Mucosa of stomach (tissue), 1 donor: ENCODE measurements around the gene SLC35A1.

ENCODE experiments used
- H3K27me3 ChIP-seq: one replicate; pipeline ENCODE4 v1.7.0; 2013; ENCODE audit warnings: mild to moderate bottlenecking, low read length; ENCODE audit not compliant: control insufficient read depth, insufficient read depth
- H3K36me3 ChIP-seq: one replicate; pipeline ENCODE4 v1.7.0; 2013; ENCODE audit warnings: low read length; ENCODE audit not compliant: control insufficient read depth, insufficient read depth
- H3K4me1 ChIP-seq: one replicate; pipeline ENCODE4 v1.7.0; 2013; ENCODE audit warnings: mild to moderate bottlenecking, low read length; ENCODE audit not compliant: control insufficient read depth, insufficient read depth
- H3K4me3 ChIP-seq: one replicate; pipeline ENCODE4 v1.7.0; 2013; ENCODE audit warnings: low read length
- H3K9ac ChIP-seq: one replicate; pipeline ENCODE4 v1.7.0; 2013; ENCODE audit warnings: mild to moderate bottlenecking, low read length, moderate library complexity
- H3K9me3 ChIP-seq: one replicate; pipeline ENCODE4 v1.7.0; 2013; ENCODE audit warnings: mild to moderate bottlenecking, low read length, moderate library complexity; ENCODE audit not compliant: control insufficient read depth
- donor health status: Pancreatic carcinoma.

The SLC35A1 gene

GRCh38 chr6:87538510-87539260 is 65.9 kb downstream of the SLC35A1 start:
- Histone ChIP-seq H3K4me1 (no peaks in the 10 kb centered on the region), H3K36me3 (peaks cover 8% of the 10 kb centered on the region)

GRCh38 chr6:87539554-87539953 is 66.8 kb downstream of the SLC35A1 start:
- Histone ChIP-seq H3K4me1 (no peaks in the 10 kb centered on the region), H3K9me3 (no peaks in the 10 kb centered on the region), H3K9ac (no peak overlapping the region), H3K36me3 (peaks cover 8% of the 10 kb centered on the region), H3K27me3 (no peaks in the 10 kb centered on the region), H3K4me3 (no peak overlapping the region)

More at GRCh38 chr6:87538510-87539260, 65.9 kb downstream of the SLC35A1 start:
- no peaks in the 10 kb centered on the region for H3K9me3 ChIP-seq
- no peak overlapping the region for H3K4me3 ChIP-seq
- no peak overlapping the region for H3K9ac ChIP-seq
- H3K27me3 ChIP-seq: no peaks in the 10 kb centered on the region

DNA sequence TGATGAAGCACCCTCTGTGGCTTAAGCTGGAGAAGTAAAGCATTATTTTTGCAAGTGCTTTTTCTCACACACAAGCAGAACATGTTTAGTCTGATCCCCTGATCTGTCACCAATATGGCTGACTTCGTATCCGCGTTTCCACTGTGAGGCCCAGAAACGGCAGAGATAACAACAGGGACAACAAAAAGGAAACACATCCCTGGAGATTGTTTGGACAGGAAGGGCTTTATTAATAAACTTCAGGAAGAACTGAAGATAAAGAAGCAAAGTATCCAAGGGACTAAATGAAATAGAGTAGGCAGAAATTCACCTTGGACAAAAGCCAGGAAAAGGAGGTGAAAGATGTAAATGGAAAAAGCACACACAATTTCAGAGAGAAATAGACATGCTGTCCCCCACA is 67.8 kb downstream of the SLC35A1 start:
- Histone ChIP-seq H3K4me3 (no peak overlapping the region), H3K36me3 (peaks cover 8% of the 10 kb centered on the region), H3K9ac (no peak overlapping the region), H3K9me3 (no peaks in the 10 kb centered on the region), H3K27me3 (no peaks in the 10 kb centered on the region), H3K4me1 (no peaks in the 10 kb centered on the region)

- H3K36me3 ChIP-seq: peaks cover 8% of the 10 kb centered on the region
- H3K4me3 ChIP-seq: no peak overlapping the region
- no peaks in the 10 kb centered on the region for H3K9me3 ChIP-seq
- H3K9ac ChIP-seq: no peak overlapping the region
- H3K4me1 ChIP-seq: no peaks in the 10 kb centered on the region
- no peaks in the 10 kb centered on the region for H3K27me3 ChIP-seq
Observed at GRCh38 chr6:87541041-87541440, 68.3 kb downstream of the SLC35A1 start.

DNA sequence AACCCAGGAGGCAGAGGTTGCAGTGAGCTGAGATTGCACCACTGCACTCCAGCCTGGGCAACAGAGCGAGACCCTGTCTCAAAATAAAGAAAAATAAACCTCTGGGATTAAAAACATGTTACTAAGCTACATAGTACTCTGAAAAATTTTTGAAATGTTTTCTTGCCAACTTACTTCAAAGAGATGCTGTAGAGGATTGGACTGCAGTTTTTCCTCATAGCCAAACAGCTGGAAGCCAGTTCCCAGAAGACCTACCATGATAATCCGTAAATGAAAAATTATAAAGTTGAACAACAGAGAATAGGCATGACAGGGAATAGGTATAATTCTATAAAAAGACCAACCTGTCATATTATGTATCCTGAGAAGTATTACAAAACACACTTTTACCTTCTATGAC is 69.0 kb downstream of the SLC35A1 start:
- H3K4me1 ChIP-seq: no peaks in the 10 kb centered on the region
- no peak overlapping the region for H3K4me3 ChIP-seq
- H3K36me3 ChIP-seq: peaks cover 8% of the 10 kb centered on the region
- no peaks in the 10 kb centered on the region for H3K27me3 ChIP-seq
- H3K9ac ChIP-seq: no peak overlapping the region
- H3K9me3 ChIP-seq: no peaks in the 10 kb centered on the region

- H3K4me1 ChIP-seq: no peaks in the 10 kb centered on the region
- H3K9ac ChIP-seq: no peak overlapping the region
- H3K36me3 ChIP-seq: peaks cover 8% of the 10 kb centered on the region
- H3K9me3 ChIP-seq: no peaks in the 10 kb centered on the region
- H3K4me3 ChIP-seq: no peak overlapping the region
- no peaks in the 10 kb centered on the region for H3K27me3 ChIP-seq
Observed at GRCh38 chr6:87543696-87544473, 71.1 kb downstream of the SLC35A1 start.

GRCh38 chr6:87544474-87544735 is 71.6 kb downstream of the SLC35A1 start:
- Histone ChIP-seq H3K36me3 (peaks cover 6% of the 10 kb centered on the region), H3K4me1 (no peaks in the 10 kb centered on the region), H3K27me3 (no peaks in the 10 kb centered on the region), H3K4me3 (no peak overlapping the region), H3K9ac (no peak overlapping the region), H3K9me3 (no peaks in the 10 kb centered on the region)

DNA sequence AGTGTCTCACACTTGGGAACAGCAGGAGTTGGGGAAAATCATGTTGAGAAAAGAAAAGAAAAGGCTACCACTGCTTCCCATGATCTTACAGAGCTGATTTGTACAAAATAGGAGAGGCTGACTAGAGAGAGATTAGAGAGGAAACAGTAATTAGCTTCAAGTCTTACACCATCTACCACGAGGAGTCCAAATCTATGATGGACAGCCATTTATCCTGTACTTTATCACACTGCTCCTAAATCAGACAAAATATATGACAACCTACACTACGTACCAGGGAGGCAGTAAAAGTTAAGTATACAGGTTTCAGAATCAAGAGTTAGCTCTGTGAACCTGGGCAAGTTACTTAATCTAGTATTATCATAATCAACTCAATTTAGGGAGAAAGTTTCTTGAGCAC is 79.0 kb downstream of the SLC35A1 start:
- Histone ChIP-seq H3K27me3 (no peaks in the 10 kb centered on the region), H3K9me3 (no peaks in the 10 kb centered on the region), H3K4me1 (no peaks in the 10 kb centered on the region), H3K36me3 (no peaks in the 10 kb centered on the region), H3K9ac (no peak overlapping the region), H3K4me3 (no peak overlapping the region)

DNA sequence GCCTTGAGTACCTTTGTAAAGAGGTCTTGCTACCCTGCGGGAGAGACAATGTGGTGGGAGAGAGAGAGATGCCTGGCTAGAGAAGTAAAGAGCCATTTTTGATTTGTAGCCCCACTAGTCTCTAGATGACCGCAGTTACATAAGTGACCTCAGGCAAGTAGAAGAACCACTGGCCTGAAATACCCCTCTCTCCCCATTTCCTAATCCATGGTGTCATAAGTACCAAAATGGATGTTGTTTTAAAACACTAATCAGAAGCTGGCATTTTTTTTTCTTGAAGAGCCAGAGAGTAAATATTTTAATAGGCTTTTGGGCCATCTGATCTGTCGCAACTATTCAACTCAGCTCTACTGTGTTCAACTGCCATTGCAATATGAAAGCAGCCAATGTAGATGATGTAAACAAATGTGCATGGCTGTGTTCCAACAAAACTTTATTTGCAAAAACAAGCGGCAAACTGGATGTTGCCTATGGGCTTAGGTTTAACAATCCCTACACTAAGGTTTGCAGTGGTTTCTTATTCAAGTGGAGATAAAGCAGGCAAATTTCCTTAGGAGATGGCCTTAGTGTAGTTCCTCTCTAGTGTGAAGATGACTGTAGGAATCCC is 80.5 kb downstream of the SLC35A1 start:
- Histone ChIP-seq H3K36me3 (no peaks in the 10 kb centered on the region), H3K27me3 (no peaks in the 10 kb centered on the region), H3K9me3 (no peaks in the 10 kb centered on the region), H3K4me1 (no peaks in the 10 kb centered on the region), H3K9ac (no peak overlapping the region), H3K4me3 (no peak overlapping the region)

DNA sequence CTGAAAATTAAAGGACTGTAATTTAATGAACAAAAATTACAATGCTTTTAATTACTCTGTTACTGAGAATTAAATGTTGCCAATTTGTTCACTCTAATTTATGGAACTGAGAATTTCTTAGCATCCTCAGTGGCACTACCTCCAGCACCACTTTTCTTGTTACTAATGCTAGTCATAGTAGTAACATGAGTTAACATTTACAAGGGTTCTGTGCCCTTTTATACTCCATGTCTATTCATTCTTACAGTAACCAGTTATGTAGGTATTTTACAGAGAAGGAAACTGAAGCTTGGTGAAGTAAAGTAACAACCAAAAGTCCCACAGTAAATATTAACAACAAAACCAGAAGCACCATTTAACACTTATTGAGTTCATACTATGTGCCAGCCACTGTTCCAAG is 82.7 kb downstream of the SLC35A1 start:
- Histone ChIP-seq H3K4me1 (no peaks in the 10 kb centered on the region), H3K9me3 (no peaks in the 10 kb centered on the region), H3K9ac (no peak overlapping the region), H3K36me3 (no peaks in the 10 kb centered on the region), H3K27me3 (no peaks in the 10 kb centered on the region), H3K4me3 (no peak overlapping the region)

DNA sequence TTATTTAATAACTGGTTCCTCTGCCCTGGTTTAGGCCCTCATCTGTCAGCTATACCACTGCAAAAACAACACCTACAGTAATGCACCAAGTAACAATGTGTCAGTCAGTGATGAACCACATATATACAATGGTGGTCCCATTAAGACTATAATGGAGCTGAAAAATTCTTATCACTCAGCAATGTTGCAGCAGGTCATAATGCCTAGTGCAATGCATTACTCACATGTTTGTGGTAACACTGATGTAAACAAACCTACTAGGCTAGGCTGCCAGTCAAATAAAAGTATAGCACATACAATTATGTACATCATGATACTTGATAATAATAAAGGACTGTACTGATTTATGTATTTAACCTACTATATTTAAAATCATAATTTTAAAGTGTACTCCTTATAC is 85.7 kb downstream of the SLC35A1 start:
- Histone ChIP-seq H3K36me3 (no peaks in the 10 kb centered on the region), H3K9ac (no peak overlapping the region), H3K4me1 (no peaks in the 10 kb centered on the region), H3K27me3 (no peaks in the 10 kb centered on the region), H3K9me3 (no peaks in the 10 kb centered on the region), H3K4me3 (no peak overlapping the region)

DNA sequence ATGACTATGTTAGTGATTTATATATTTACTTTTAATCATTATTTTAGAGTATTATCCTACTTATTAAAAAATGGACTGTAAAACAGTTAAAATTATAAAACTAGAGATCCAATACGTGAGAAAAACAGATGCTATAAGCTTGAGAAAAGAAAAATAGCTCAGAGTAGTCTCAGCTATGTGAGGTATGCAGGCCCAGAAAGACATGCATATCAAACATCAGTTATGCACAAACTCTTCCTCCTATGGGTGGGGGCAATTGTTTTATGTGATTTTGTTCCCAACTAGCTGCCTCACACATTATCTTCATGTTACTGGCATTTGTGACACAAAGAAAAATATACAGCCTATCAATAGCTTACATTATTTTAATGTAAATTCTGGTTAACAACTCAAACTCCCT is 88.2 kb downstream of the SLC35A1 start:
- Histone ChIP-seq H3K27me3 (no peaks in the 10 kb centered on the region), H3K9me3 (no peaks in the 10 kb centered on the region), H3K4me3 (no peak overlapping the region), H3K36me3 (no peaks in the 10 kb centered on the region), H3K9ac (no peak overlapping the region), H3K4me1 (no peaks in the 10 kb centered on the region)
